Measurements from ENCODE around the gene EXO1.

Gene EXO1

GRCh38 chr1:241840164-241840563 is 7.8 kb upstream of the EXO1 start:
- TF ChIP-seq CTCF (conservative IDR thresholded peaks at IDR 0.05; ENCODE audit: low read length): no peak
- TF ChIP-seq EZH2phosphoT487 (IDR thresholded peaks at IDR 0.05; ENCODE audit: borderline replicate concordance): no peak
- Histone ChIP-seq H3K79me2 (ENCODE audit: insufficient read depth, low read length) (no peaks in the 10 kb centered on the region), H3K9me2 (replicated peaks; ENCODE audit: low read depth, low read length) (no peaks in the 10 kb centered on the region), H3K27me3 (ENCODE audit: insufficient read depth, low read length, poor library complexity, severe bottlenecking) (peaks cover 6% of the 10 kb centered on the region), H3F3A (ENCODE audit: low read depth) (no peaks in the 10 kb centered on the region), H3K36me3 (ENCODE audit: insufficient read depth, low read length) (no peaks in the 10 kb centered on the region), H3K9me3 (ENCODE audit: insufficient read depth, low read depth, low read length) (no peaks in the 10 kb centered on the region), H3K4me2 (ENCODE audit: low read depth, low read length, poor library complexity, severe bottlenecking) (no peak overlapping the region), H3K4me3 (ENCODE audit: low read length, poor library complexity, severe bottlenecking) (no peak overlapping the region), H2AFZ (ENCODE audit: low read length) (no peak overlapping the region), H4K20me1 (ENCODE audit: insufficient read depth, low read length, poor library complexity, severe bottlenecking) (no peaks in the 10 kb centered on the region), H3K9ac (ENCODE audit: low read depth, low read length, poor library complexity, severe bottlenecking) (no peak overlapping the region), H3K4me1 (ENCODE audit: insufficient read depth, low read length, poor library complexity, severe bottlenecking) (no peaks in the 10 kb centered on the region)

DNA sequence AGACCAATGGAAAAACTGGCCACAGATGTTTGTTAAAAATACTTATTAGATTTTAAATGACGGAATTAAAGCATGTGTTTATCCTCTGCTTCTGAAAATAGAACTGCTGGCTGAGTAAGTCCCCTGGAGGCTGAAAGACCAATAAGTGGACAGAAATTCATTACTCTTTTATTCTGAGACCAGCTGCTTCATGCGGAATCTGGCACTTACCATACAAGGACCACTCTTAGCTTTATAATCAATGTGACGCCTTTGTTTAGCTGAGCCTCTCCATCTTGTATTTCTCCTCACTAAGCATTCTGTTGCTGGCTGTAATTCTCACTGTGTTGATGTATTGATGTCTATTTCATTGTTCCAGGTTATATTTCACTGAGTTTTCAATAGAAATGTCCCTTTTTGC is 6.3 kb upstream of the EXO1 start:
- Histone ChIP-seq H3K4me2 (ENCODE audit: low read depth, low read length, poor library complexity, severe bottlenecking) (no peak overlapping the region), H3K27me3 (ENCODE audit: insufficient read depth, low read length, poor library complexity, severe bottlenecking) (peaks cover 6% of the 10 kb centered on the region), H2AFZ (ENCODE audit: low read length) (no peak overlapping the region), H3K79me2 (ENCODE audit: insufficient read depth, low read length) (no peaks in the 10 kb centered on the region), H3K36me3 (ENCODE audit: insufficient read depth, low read length) (no peaks in the 10 kb centered on the region), H3K4me3 (ENCODE audit: low read length, poor library complexity, severe bottlenecking) (no peak overlapping the region), H3F3A (ENCODE audit: low read depth) (no peaks in the 10 kb centered on the region), H4K20me1 (ENCODE audit: insufficient read depth, low read length, poor library complexity, severe bottlenecking) (no peaks in the 10 kb centered on the region), H3K4me1 (ENCODE audit: insufficient read depth, low read length, poor library complexity, severe bottlenecking) (no peaks in the 10 kb centered on the region), H3K9ac (ENCODE audit: low read depth, low read length, poor library complexity, severe bottlenecking) (no peak overlapping the region), H3K9me3 (ENCODE audit: insufficient read depth, low read depth, low read length) (no peaks in the 10 kb centered on the region), H3K9me2 (replicated peaks; ENCODE audit: low read depth, low read length) (no peaks in the 10 kb centered on the region)
- TF ChIP-seq EZH2phosphoT487 (IDR thresholded peaks at IDR 0.05; ENCODE audit: borderline replicate concordance): no peak
- no peak for TF ChIP-seq CTCF (conservative IDR thresholded peaks at IDR 0.05; ENCODE audit: low read length)

GRCh38 chr1:241842565-241842964 is 5.4 kb upstream of the EXO1 start:
- peaks cover 6% of the 10 kb centered on the region for H3K4me1 ChIP-seq (ENCODE audit: insufficient read depth, low read length, poor library complexity, severe bottlenecking)
- peaks cover 6% of the 10 kb centered on the region for H3K27me3 ChIP-seq (ENCODE audit: insufficient read depth, low read length, poor library complexity, severe bottlenecking)
- no peak overlapping the region for H2AFZ ChIP-seq (ENCODE audit: low read length)
- H3K79me2 ChIP-seq (ENCODE audit: insufficient read depth, low read length): no peaks in the 10 kb centered on the region
- H3K9me2 ChIP-seq (replicated peaks; ENCODE audit: low read depth, low read length): no peaks in the 10 kb centered on the region
- no peak overlapping the region for H3K9ac ChIP-seq (ENCODE audit: low read depth, low read length, poor library complexity, severe bottlenecking)
- H3K36me3 ChIP-seq (ENCODE audit: insufficient read depth, low read length): no peaks in the 10 kb centered on the region
- no peak overlapping the region for H3K4me2 ChIP-seq (ENCODE audit: low read depth, low read length, poor library complexity, severe bottlenecking)
- H3F3A ChIP-seq (ENCODE audit: low read depth): no peaks in the 10 kb centered on the region
- TF ChIP-seq CTCF (conservative IDR thresholded peaks at IDR 0.05; ENCODE audit: low read length): no peak
- TF ChIP-seq EZH2phosphoT487 (IDR thresholded peaks at IDR 0.05; ENCODE audit: borderline replicate concordance): no peak
- no peaks in the 10 kb centered on the region for H4K20me1 ChIP-seq (ENCODE audit: insufficient read depth, low read length, poor library complexity, severe bottlenecking)
- no peaks in the 10 kb centered on the region for H3K9me3 ChIP-seq (ENCODE audit: insufficient read depth, low read depth, low read length)
- H3K4me3 ChIP-seq (ENCODE audit: low read length, poor library complexity, severe bottlenecking): no peak overlapping the region

Data from Loucy (cell line).